GM12878 (cell line): ENCODE data around the gene FHOD3.

Experiments used
- CHD1 ChIP-seq: IDR thresholded peaks from 2 replicates; pipeline ENCODE4 v1.6.1; 2012; ENCODE audit warnings: low read depth, low read length, improper control_type of control experiment
- CHD2 ChIP-seq: IDR thresholded peaks from 2 replicates; pipeline ENCODE4 v1.6.1; 2011; ENCODE audit warnings: low read depth, low read length, improper control_type of control experiment, borderline replicate concordance
- CTCF ChIP-seq, 3 experiments: IDR thresholded peaks in 2 of 3; conservative IDR thresholded peaks in 1 of 3; 2 replicates each; pipeline ENCODE4 v1.5.1; 2011; ENCODE audit warnings: low read depth in 3 of 3, low read length in 3 of 3, mild to moderate bottlenecking in 3 of 3, control low read depth in 2 of 3, moderate library complexity in 2 of 3, inconsistent platforms in 1 of 3, mixed read lengths in 1 of 3; ENCODE audit not compliant: control insufficient read depth in 2 of 3, insufficient read depth in 1 of 3; ENCODE audit errors: extremely low read depth in 1 of 3
- FOS ChIP-seq: IDR thresholded peaks from 3 replicates; pipeline ENCODE4 v1.6.1; 2011; ENCODE audit warnings: borderline replicate concordance; ENCODE audit not compliant: insufficient read length; ENCODE audit errors: extremely low read depth
- NFYA ChIP-seq: IDR thresholded peaks from 2 replicates; pipeline ENCODE4 v1.6.1; 2011; ENCODE audit warnings: low read depth, mild to moderate bottlenecking, low read length, improper control_type of control experiment, borderline replicate concordance
- SP1 ChIP-seq: IDR thresholded peaks from one replicate; pipeline ENCODE4 v1.6.1; 2011; ENCODE audit warnings: low read depth, low read length
- STAT3 ChIP-seq: IDR thresholded peaks from 2 replicates; pipeline ENCODE4 v1.6.1; 2011; ENCODE audit warnings: low read depth, low read length, improper control_type of control experiment
- WRNIP1 ChIP-seq: IDR thresholded peaks from 2 replicates; pipeline ENCODE4 v1.6.1; 2011; ENCODE audit warnings: low read depth, low read length, improper control_type of control experiment, borderline replicate concordance
- YBX1 ChIP-seq: fragments of 450-650 bp; IDR thresholded peaks from 2 replicates; pipeline ENCODE4 v1.6.1; 2016; ENCODE audit warnings: antibody characterized with exemption

GRCh38 chr18:36735130-36735529, 437.6 kb downstream of the FHOD3 start:
- TF ChIP-seq CTCF (IDR thresholded peaks at IDR 0.05 in 2 of 3, conservative IDR thresholded peaks at IDR 0.05 in 1 of 3; ENCODE audit: control insufficient read depth in 2 of 3, extremely low read depth in 1 of 3, insufficient read depth in 1 of 3, low read depth in 3 of 3, low read length in 3 of 3) (no peak), CHD2 (no peak), NFYA (no peak), STAT3 (no peak), WRNIP1 (no peak), CHD1 (no peak), FOS (no peak), SP1 (no peak), YBX1 (no peak)
